ENCODE data around the gene SAMSN1.
"Not testable (repeated sequence)": the region's sequence is repeated elsewhere in the genome, so short reads cannot be mapped to it uniquely, and the experiment has no call there.

Gene SAMSN1

GRCh38 chr21:14527696-14528652 is 18.1 kb downstream of the SAMSN1 start:
- DNase-seq (ENCODE audit: low read depth in 3 of 3) = no peak

DNA sequence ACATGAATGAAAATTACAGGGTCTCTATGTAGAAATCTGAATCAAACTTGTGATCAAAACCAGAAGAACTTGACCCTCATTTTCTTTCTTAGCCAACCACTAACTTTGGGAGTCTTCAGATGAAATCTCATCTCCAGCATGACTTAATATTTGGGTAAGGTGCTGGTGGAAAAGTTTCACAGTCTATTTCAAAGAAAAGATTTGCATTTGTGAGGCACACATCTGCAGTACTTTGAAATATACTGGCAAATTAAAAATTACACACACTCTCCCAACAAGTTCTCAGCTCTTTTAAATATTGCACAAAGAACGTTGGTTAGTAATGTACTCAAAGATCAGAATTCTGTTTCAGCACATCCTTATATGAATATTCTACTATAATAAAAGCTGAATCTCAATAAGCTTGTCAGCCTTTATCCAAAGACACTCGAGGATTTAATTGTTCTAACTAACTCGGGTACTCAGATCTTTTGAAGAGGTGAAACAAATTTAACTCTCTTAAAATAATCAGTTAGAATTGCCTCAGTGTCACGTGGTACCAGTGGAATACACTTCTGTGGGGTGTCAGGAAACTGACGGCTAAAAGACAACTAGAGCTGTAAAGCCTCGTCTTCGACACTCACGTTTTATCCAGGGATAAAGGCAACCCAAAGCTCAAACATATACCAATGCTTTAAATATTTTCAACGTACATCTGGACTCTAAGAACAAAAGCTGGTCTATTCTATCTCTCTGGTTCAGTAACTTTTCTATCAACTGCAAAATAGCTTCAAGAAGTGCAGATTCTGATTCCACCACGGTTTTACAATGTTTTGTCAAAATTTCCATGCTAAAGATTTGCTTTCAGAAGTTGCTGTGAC is 19.0 kb downstream of the SAMSN1 start:
- DNase-seq (ENCODE audit: low read depth in 3 of 3) = no peak

DNA sequence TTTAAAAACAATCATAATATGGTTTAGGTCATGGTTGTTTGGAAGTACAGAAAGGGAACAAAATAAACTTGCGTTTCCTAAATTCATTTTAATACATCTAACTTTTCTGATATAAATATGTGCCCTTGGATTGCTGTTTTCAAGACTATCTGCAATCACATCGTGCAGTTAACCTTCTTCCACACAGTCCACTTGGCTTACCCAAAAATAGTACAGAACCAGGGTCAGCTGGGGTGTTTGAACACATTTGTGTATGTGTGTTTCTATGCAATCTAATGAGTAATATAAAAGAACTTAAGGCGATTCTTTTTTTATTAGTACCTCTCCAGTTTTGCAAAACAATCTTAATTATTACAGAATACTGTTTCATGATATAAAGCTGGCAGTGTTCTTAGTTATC is 19.9 kb downstream of the SAMSN1 start:
- no peak for DNase-seq (ENCODE audit: low read depth in 3 of 3)

GRCh38 chr21:14523234-14523633 is 22.9 kb downstream of the SAMSN1 start:
- peak in 1 of 3 experiments; percentile 52 for DNase-seq (ENCODE audit: low read depth in 3 of 3)

DNA sequence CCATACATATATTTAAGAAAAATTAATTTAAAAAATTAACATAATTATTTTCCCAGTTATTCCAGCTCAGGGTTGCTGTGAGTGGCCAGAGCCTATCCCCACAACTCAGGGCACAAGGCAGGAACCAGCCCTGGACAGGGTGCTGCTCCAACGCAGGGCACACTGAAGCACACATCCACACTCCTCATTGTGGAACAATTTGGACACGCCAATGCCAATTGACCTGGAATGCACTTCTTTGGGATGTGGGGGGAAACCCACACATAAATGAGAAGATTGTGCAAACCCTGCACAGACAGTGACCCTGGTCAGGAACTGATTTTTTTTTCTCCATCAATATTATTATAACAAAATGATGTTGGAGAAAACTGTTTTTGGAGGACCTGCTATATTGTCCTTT is 23.4 kb downstream of the SAMSN1 start:
- no peak for DNase-seq (ENCODE audit: low read depth in 3 of 3)

DNA sequence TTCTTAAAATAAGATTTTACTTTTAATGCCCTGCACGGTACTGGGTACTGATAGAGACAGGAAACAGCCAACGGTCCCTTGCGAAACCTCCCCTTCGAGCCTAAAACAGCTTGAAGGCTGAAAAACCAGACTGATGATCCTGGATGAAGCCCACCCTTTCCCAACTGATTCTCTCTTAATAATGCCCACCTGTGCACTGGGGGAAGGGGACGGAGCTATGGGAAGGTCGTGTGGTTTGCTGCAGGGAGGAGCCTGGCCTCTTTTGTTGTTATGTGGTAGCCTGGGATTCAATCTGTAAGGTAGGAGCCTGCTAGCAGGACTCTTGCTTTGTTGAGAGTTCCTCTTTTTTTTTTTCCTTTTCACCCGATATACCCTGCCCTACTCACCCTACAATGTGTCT is 25.6 kb downstream of the SAMSN1 start:
- no peak for DNase-seq (ENCODE audit: low read depth in 3 of 3)

DNA sequence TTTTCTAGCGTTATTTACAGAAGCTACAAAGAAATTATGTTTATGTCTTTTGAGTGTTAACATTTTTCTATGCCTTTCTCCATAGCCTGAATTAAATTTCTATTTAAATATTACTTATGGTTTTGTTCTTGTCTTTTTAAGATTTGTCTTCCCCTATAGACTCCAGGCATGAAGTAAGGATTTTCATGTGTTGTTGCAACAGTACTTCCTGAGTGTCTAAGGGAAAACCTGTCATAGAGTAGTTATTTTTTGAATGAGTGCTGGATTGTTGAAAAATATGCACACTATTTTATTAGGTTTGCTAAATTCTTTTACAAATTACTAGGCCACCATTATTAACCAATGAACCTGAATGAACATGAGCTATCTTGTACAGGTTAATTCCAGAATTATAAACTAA is 27.1 kb downstream of the SAMSN1 start:
- DNase-seq (ENCODE audit: low read depth in 3 of 3) = no peak

DNA sequence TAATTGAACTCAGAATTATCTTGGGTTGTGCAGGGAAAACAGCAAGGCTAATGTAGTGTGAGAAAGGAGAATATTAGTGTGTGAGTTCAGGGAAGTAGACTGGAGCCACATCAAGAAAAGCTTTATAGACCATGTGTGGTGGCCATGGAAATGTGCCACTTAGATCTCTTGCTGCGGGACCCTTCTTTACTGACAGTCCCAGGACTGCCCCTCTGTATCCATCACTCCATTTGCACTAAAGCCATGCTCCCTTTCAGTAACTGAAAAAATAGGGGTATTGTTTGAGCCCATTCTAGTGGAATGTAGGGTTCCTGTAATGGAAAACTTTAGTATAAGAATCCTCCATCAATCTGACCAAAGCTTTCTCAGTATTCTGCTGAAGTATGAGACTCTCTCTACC is 32.3 kb downstream of the SAMSN1 start:
- DNase-seq (ENCODE audit: low read depth in 3 of 3) = no peak

DNA sequence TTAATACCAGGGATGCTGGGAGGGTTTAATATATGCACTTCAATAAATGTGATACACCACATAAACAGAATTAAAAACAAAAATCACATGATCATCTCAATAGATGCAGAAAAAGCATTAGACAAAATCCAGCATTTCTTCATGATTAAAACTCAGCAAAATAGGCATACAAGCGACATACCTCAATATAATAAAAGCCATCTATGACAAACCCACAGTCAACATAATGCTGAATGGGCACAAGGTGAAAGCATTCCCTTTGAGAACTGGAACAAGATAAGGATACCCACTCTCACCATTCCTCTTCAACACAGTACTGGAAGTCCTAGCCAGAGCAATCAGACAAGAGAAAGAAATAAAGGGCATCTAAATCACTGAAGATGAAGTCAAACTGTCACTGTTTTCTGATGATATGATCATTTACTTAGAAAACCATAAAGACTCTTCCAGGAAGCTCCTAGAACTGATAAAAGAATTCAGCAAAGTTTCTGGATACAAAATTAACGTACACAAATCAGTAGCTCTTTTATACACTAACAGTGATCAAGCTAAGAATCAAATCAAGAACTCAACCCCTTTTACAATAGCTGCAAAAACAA is 39.2 kb downstream of the SAMSN1 start:
- not testable (repeated sequence) for DNase-seq (ENCODE audit: low read depth in 3 of 3)

- no peak for DNase-seq (ENCODE audit: low read depth in 3 of 3)
These were observed 45.2 kb downstream of the SAMSN1 start for GRCh38 chr21:14500873-14501272.

- DNase-seq (ENCODE audit: low read depth in 3 of 3) = no peak
These were observed 46.8 kb downstream of the SAMSN1 start for GRCh38 chr21:14499316-14499715.

DNA sequence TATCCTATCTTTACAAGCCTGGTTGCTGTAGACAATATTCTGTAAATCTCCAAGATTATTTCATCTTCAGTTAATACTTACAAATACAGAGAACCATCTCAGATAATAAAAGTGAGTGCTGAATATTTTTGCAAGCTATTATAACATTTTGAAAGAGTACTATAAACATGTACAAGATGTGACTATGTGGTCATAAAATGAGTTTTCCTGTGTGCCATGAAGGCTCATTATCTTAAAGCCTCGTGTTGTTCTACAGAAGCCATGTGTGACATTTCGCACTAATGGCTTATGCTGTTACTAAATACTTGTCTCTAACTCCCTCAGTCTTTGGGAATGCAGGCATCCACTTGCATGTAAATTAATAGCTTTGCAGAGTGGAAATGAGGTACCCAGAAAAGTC is 48.3 kb downstream of the SAMSN1 start:
- DNase-seq (ENCODE audit: low read depth in 3 of 3) = no peak

DNA sequence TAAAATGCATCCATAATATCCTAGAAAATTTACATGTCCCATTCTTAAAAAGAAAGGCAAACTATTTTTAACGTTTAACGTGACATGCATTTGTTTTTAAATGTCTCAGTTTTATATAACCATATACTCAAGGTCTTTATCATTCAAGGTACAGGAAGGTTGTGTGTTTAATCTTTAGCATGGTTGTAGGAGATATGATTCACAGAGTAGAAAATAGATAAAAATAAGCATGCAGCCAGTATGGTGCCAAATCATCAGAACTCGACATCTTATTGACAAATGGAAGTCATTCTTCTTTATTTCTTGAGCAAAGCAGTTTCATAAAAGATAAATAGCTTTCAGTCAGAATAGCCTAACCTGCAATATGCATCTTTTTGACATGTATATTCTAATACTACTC is 51.0 kb downstream of the SAMSN1 start:
- no peak for DNase-seq (ENCODE audit: low read depth in 3 of 3)

DNA sequence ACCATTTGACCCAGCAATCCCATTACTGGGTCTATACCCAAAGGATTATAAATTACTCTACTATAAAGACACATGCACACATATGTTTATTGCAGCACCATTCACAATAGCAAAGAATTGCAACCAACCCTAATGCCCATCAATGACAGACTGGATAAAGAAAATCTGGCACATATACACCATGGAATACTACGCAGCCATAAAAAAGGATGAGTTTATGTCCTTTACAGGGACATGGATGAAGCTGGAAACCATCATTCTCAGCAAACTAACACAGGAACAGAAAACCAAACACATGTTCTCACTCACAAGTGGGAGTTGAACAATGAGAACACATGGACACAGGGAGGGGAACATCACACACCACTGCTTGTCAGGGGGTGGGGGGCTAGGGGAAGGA is 51.9 kb downstream of the SAMSN1 start:
- DNase-seq (ENCODE audit: low read depth in 3 of 3) = not testable (repeated sequence)

GRCh38 chr21:14493731-14494130 is 52.4 kb downstream of the SAMSN1 start:
- no peak for DNase-seq (ENCODE audit: low read depth in 3 of 3)

DNA sequence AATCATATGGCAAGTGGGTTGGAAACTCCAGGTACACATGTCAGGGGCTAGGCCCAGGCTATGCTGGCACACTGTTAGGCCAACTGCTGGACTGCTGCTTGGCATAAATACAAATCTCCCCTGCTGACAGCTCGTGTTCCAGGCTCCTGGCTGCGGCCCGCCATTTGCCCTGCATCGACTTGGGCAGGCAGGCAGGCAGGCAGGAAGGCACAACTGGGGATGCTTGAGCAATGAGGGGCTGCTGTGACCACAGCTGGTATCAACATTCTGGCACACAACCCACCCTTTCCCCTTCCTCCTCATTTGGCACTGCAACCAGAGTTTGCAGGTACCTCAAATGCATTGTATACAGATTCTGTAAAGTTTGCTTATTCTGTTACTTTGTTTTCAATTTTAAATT is 53.2 kb downstream of the SAMSN1 start:
- DNase-seq (ENCODE audit: low read depth in 3 of 3) = no peak

- DNase-seq (ENCODE audit: low read depth in 3 of 3) = no peak
These were observed 54.8 kb downstream of the SAMSN1 start for GRCh38 chr21:14491269-14491681.

GRCh38 chr21:14488672-14489204 is 57.4 kb downstream of the SAMSN1 start:
- no peak for DNase-seq (ENCODE audit: low read depth in 3 of 3)

- no peak for DNase-seq (ENCODE audit: low read depth in 3 of 3)
These were observed 58.4 kb downstream of the SAMSN1 start for GRCh38 chr21:14487490-14488432.

DNA sequence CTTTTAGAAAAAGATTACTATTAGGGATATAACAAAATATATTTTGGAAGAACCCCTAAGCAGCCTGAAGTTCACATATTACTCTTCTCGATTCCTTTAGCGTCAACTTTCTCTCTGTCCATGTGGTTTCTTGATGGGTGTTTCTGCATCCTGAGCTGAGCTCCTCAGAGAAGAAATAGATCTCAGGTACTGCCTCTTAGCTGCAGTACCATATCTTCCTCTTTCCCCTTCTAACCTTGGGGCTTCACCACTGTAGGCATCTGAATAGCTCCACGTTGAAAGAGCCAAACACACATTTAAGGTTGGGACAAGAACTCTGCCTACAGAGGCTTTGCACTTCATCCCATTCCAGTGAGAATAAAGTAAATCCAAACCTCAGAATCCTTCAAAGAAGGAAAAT is 59.2 kb downstream of the SAMSN1 start:
- DNase-seq (ENCODE audit: low read depth in 3 of 3) = no peak

Measured in stimulated activated CD4-positive, alpha-beta T cell treated with anti-CD3 and anti-CD28 coated beads, TNF-alpha, amount 100 ng/mL, for 24 hours (primary cell).